Right ventricle myocardium inferior (tissue), 1 donor: ENCODE data around the gene LOC101059915.

Experiments used
- ATAC-seq: fragments of 200-7000 bp; cut with Tn5 transposase; one replicate; pipeline ENCODE4 v1.9.1; 2020; ENCODE audit warnings: mild to moderate bottlenecking, moderate library complexity
- DNase-seq: peaks from one replicate; pipeline ENCODE4 v3.0.0; 2021; ENCODE audit errors: missing footprints
- intact Hi-C: fragments of 100-400 bp; cut with DNase I; formaldehyde crosslinking; loops from one replicate; pipeline ENCODE4 v1.11.0; 2022
- donor health status: DM: no; HTN: yes; CAD: no; lungs with severe emphysema.

The LOC101059915 gene

GRCh38 chrX:71667328-71668247 lies at the start of gene LOC101059915:
LOC101059915 (plus strand) TSS chrX:71667546.
- DNase-seq (no peak), ATAC-seq (no peak)
- intact Hi-C loops, result no loop called here

GRCh38 chrX:71617742-71618141 lies 49.6 kb upstream of the LOC101059915 start:
- intact Hi-C loops, result no loop called here
- ATAC-seq, result no peak

GRCh38 chrX:71618303-71618721 lies 49.0 kb upstream of the LOC101059915 start, which contains the start of gene CXCR3:
CXCR3 (minus strand) TSS chrX:71618511; CDS start chrX:71618449, 62 bp downstream.
- intact Hi-C loops, result no loop called here
- ATAC-seq, result no peak
- no peak for DNase-seq

More at GRCh38 chrX:71617742-71618141, 49.6 kb upstream of the LOC101059915 start:
- no peak for DNase-seq

- no peak for DNase-seq
- intact Hi-C loops, result no loop called here
- ATAC-seq, result no peak
Observed at GRCh38 chrX:71618787-71619186, 48.6 kb upstream of the LOC101059915 start.

GRCh38 chrX:71619193-71619592 lies 48.2 kb upstream of the LOC101059915 start:
- ATAC-seq, result no peak
- intact Hi-C loops, result no loop called here
- DNase-seq, result no peak

GRCh38 chrX:71619986-71620385 lies 47.4 kb upstream of the LOC101059915 start:
- intact Hi-C loops, result no loop called here
- DNase-seq (no peak), ATAC-seq (no peak)

GRCh38 chrX:71621603-71622002 lies 45.7 kb upstream of the LOC101059915 start:
- intact Hi-C loops, result no loop called here
- ATAC-seq (peak; percentile 61), DNase-seq (no peak)

GRCh38 chrX:71622032-71622575 lies 45.2 kb upstream of the LOC101059915 start:
- DNase-seq, result peak; percentile 63
- no peak for ATAC-seq
- intact Hi-C loops, result no loop called here

GRCh38 chrX:71622576-71623450 lies 44.5 kb upstream of the LOC101059915 start:
- ATAC-seq, result peak; percentile 91
- intact Hi-C loops, result no loop called here
- DNase-seq, result peak; percentile 85

- no peak for ATAC-seq
Observed at GRCh38 chrX:71623714-71624113, 43.6 kb upstream of the LOC101059915 start.

GRCh38 chrX:71625471-71625870 lies 41.9 kb upstream of the LOC101059915 start:
- no peak for ATAC-seq
- intact Hi-C loops, result no loop called here

More at GRCh38 chrX:71623714-71624113, 43.6 kb upstream of the LOC101059915 start:
- intact Hi-C loops, result no loop called here
- no peak for DNase-seq

GRCh38 chrX:71626576-71626975 lies 40.8 kb upstream of the LOC101059915 start:
- DNase-seq (no peak), ATAC-seq (no peak)
- intact Hi-C loops, result no loop called here

More at GRCh38 chrX:71625471-71625870, 41.9 kb upstream of the LOC101059915 start:
- DNase-seq, result no peak

GRCh38 chrX:71627588-71628404 lies 39.5 kb upstream of the LOC101059915 start:
- no peak for ATAC-seq
- intact Hi-C loops, result no loop called here
- DNase-seq, result no peak

GRCh38 chrX:71629467-71629866 lies 37.9 kb upstream of the LOC101059915 start:
- ATAC-seq (no peak), DNase-seq (no peak)
- intact Hi-C loops, result no loop called here

- intact Hi-C loops, result loop anchor here (10.0 kb wide), 1 partner anchor 48 kb away; no protein-coding TSS in a partner anchor
- ATAC-seq (peak; percentile 56), DNase-seq (no peak)
Observed at GRCh38 chrX:71632923-71633657, 34.3 kb upstream of the LOC101059915 start.

- intact Hi-C loops, result loop anchor here (10.0 kb wide), 1 partner anchor 50 kb away; no protein-coding TSS in a partner anchor
- ATAC-seq, result peak; percentile 92
- no peak for DNase-seq
Observed at GRCh38 chrX:71634366-71634765, 33.0 kb upstream of the LOC101059915 start.
